GM12878 (cell line): Measurements from ENCODE around the gene PRKCB. TPM values are rescaled to one million over a fixed set of nuclear protein-coding genes. Genes with fewer than 3 reads are reported as not detected.
A peak's percentile ranks its signal among the peaks of the same experiment; 100 is the strongest.

ENCODE experiments used
- BHLHE40 ChIP-seq, 2 experiments: fragments of 450-650 bp in 1 of 2; IDR thresholded peaks; 2 replicates each; pipeline ENCODE4 v1.6.1; 2011 to 2017; ENCODE audit warnings: low read depth in 2 of 2, borderline replicate concordance in 1 of 2, improper control_type of control experiment in 1 of 2, low read length in 1 of 2, mild to moderate bottlenecking in 1 of 2
- BMI1 ChIP-seq: fragments of 450-650 bp; IDR thresholded peaks from 2 replicates; pipeline ENCODE4 v1.6.1; 2016; ENCODE audit warnings: mild to moderate bottlenecking, moderate library complexity, borderline replicate concordance
- CREM ChIP-seq: IDR thresholded peaks from 2 replicates; pipeline ENCODE4 v1.6.1; 2014; ENCODE audit warnings: antibody characterized with exemption, low read depth
- DPF2 ChIP-seq: fragments of 450-650 bp; IDR thresholded peaks from 2 replicates; pipeline ENCODE4 v1.6.1; 2017; ENCODE audit warnings: mild to moderate bottlenecking
- ETV6 ChIP-seq, 2 experiments: fragments of 450-650 bp in 1 of 2; IDR thresholded peaks in 1 of 2; conservative IDR thresholded peaks in 1 of 2; 2 replicates each; pipeline ENCODE4 v1.6.1; 2014; ENCODE audit warnings: antibody characterized with exemption in 1 of 2, borderline replicate concordance in 1 of 2, low read depth in 1 of 2, mild to moderate bottlenecking in 1 of 2, moderate library complexity in 1 of 2
- HCFC1 ChIP-seq: fragments of 150-350 bp; IDR thresholded peaks from 2 replicates; pipeline ENCODE4 v1.6.1; 2014; ENCODE audit warnings: low read length
- POLR2AphosphoS2 ChIP-seq: IDR thresholded peaks from 2 replicates; pipeline ENCODE4 v1.6.1; 2011; ENCODE audit warnings: low read depth, mild to moderate bottlenecking, low read length, improper control_type of control experiment, moderate library complexity
- POU2F2 ChIP-seq: IDR thresholded peaks from 3 replicates; pipeline ENCODE4 v1.6.1; 2011; ENCODE audit warnings: low read depth, mild to moderate bottlenecking, low read length, borderline replicate concordance
- SIN3A ChIP-seq: IDR thresholded peaks from 2 replicates; pipeline ENCODE4 v1.6.1; 2012; ENCODE audit warnings: low read depth, low read length, improper control_type of control experiment
- SMAD1 ChIP-seq: fragments of 450-650 bp; IDR thresholded peaks from 2 replicates; pipeline ENCODE4 v1.6.1; 2018; ENCODE audit warnings: mild to moderate bottlenecking, low read depth; ENCODE audit not compliant: partially characterized antibody
- SREBF1 ChIP-seq: IDR thresholded peaks from 2 replicates; pipeline ENCODE4 v1.6.1; 2012; ENCODE audit warnings: mild to moderate bottlenecking, low read length
- YBX1 ChIP-seq: fragments of 450-650 bp; IDR thresholded peaks from 2 replicates; pipeline ENCODE4 v1.6.1; 2016; ENCODE audit warnings: antibody characterized with exemption
- polyA plus RNA-seq, 11 experiments: library from polyadenylated mRNA; depleted of rRNA in 4 of 11; unstranded in 6 of 11; stranded (reverse) in 5 of 11; fragments of >200 nt; fragmentation: Nextera tagmentation in 4 of 11; fragmentation: Illumina TruSeq in 1 of 11; extraction: Ambion mirVana in 4 of 11; extraction: Trizol in 1 of 11; gene quantifications; 1 replicate in 1 of 11; 2 replicates in 10 of 11; pipeline versions ENCODE4 v1.2.1 to v1.2.3, GENCODE V29; 2011 to 2016; ENCODE audit warnings: inconsistent platforms in 2 of 11, missing spikeins in 2 of 11, low read depth in 1 of 11
- total RNA-seq, 4 experiments: library from RNA; depleted of rRNA in 3 of 4; stranded (reverse); fragments of >200 nt in 3 of 4; fragmentation: Illumina TruSeq in 1 of 4; extraction: Trizol in 1 of 4; gene quantifications; 2 replicates each; pipeline versions ENCODE4 v1.2.1 to v1.2.3, GENCODE V29; 2013 to 2021
- TF ChIP-seq, protein P1 (sequence below): fragments of 450-650 bp; IDR thresholded peaks from 2 replicates; pipeline ENCODE4 v1.6.1; 2018; ENCODE audit warnings: mild to moderate bottlenecking, low read depth, moderate library complexity; ENCODE audit not compliant: partially characterized antibody
- TF ChIP-seq, protein P2 (sequence below): fragments of 450-650 bp; IDR thresholded peaks from 2 replicates; pipeline ENCODE4 v1.6.1; 2017; ENCODE audit warnings: borderline replicate concordance
- TF ChIP-seq, protein P3 (sequence below): fragments of 450-650 bp; IDR thresholded peaks from 2 replicates; pipeline ENCODE4 v1.6.1; 2017; ENCODE audit warnings: mild to moderate bottlenecking
- TF ChIP-seq, protein P4 (sequence below): fragments of 450-650 bp; IDR thresholded peaks from 2 replicates; pipeline ENCODE4 v1.6.1; 2016; ENCODE audit warnings: mild to moderate bottlenecking
- TF ChIP-seq, protein P5 (sequence below): IDR thresholded peaks from 2 replicates; pipeline ENCODE4 v1.6.1; 2012; ENCODE audit warnings: low read length, inconsistent platforms
- TF ChIP-seq, protein P6 (sequence below): fragments of 450-650 bp; IDR thresholded peaks from 2 replicates; pipeline ENCODE4 v1.6.1; 2014; ENCODE audit warnings: mild to moderate bottlenecking
- TF ChIP-seq, protein P7 (sequence below): IDR thresholded peaks from 2 replicates; pipeline ENCODE4 v1.6.1; 2012; ENCODE audit warnings: low read depth, low read length, improper control_type of control experiment

Gene PRKCB
- total and polyA plus RNA-seq, 10 of the 15 experiments (the other 5 are each of a cell fraction or from before 2014, with no cell fraction given): 21.4 to 158 (median 97.3) TPM

DNA sequence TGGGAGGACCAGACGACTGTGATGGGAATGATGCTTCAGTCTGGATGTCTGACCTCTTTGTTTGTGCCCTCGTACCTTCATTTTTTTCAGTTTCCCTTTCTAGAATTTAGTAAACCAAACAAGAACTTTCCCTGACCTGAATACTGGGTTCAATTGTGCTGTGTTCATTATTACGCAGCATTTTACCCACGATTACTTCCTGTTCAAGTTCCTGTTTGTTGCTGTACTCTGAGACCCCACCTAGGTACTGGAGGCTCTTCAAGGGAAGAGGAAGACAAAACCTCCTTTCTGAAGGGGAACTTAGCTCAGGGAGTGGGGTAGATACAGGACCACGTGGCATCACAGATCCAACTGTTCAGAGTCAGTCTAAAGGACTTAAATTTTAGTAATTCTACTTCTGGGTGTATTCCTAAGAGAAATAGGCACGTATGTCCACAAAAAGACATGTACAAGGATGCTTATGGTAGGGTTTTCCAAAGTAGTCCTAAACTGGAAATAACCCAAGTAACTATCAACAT, 9.2 kb upstream of the PRKCB start (continued):
- TF ChIP-seq, protein P1, sequence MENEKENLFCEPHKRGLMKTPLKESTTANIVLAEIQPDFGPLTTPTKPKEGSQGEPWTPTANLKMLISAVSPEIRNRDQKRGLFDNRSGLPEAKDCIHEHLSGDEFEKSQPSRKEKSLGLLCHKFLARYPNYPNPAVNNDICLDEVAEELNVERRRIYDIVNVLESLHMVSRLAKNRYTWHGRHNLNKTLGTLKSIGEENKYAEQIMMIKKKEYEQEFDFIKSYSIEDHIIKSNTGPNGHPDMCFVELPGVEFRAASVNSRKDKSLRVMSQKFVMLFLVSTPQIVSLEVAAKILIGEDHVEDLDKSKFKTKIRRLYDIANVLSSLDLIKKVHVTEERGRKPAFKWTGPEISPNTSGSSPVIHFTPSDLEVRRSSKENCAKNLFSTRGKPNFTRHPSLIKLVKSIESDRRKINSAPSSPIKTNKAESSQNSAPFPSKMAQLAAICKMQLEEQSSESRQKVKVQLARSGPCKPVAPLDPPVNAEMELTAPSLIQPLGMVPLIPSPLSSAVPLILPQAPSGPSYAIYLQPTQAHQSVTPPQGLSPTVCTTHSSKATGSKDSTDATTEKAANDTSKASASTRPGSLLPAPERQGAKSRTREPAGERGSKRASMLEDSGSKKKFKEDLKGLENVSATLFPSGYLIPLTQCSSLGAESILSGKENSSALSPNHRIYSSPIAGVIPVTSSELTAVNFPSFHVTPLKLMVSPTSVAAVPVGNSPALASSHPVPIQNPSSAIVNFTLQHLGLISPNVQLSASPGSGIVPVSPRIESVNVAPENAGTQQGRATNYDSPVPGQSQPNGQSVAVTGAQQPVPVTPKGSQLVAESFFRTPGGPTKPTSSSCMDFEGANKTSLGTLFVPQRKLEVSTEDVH: no peak
- no peak for TF ChIP-seq POLR2AphosphoS2
- TF ChIP-seq POU2F2: peak; percentile 58; the same call in 1 of the 3 replicates
- TF ChIP-seq, protein P2, sequence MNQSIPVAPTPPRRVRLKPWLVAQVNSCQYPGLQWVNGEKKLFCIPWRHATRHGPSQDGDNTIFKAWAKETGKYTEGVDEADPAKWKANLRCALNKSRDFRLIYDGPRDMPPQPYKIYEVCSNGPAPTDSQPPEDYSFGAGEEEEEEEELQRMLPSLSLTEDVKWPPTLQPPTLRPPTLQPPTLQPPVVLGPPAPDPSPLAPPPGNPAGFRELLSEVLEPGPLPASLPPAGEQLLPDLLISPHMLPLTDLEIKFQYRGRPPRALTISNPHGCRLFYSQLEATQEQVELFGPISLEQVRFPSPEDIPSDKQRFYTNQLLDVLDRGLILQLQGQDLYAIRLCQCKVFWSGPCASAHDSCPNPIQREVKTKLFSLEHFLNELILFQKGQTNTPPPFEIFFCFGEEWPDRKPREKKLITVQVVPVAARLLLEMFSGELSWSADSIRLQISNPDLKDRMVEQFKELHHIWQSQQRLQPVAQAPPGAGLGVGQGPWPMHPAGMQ: no peak
- TF ChIP-seq SIN3A: no peak
- TF ChIP-seq BMI1: no peak
- peak; percentile 55; the same call in 1 of the 2 replicates for TF ChIP-seq CREM
- no peak for TF ChIP-seq BHLHE40 (IDR thresholded peaks at IDR 0.05; ENCODE audit: borderline replicate concordance in 1 of 2, low read depth in 2 of 2, low read length in 1 of 2)
- TF ChIP-seq SMAD1: no peak
- TF ChIP-seq, protein P3, sequence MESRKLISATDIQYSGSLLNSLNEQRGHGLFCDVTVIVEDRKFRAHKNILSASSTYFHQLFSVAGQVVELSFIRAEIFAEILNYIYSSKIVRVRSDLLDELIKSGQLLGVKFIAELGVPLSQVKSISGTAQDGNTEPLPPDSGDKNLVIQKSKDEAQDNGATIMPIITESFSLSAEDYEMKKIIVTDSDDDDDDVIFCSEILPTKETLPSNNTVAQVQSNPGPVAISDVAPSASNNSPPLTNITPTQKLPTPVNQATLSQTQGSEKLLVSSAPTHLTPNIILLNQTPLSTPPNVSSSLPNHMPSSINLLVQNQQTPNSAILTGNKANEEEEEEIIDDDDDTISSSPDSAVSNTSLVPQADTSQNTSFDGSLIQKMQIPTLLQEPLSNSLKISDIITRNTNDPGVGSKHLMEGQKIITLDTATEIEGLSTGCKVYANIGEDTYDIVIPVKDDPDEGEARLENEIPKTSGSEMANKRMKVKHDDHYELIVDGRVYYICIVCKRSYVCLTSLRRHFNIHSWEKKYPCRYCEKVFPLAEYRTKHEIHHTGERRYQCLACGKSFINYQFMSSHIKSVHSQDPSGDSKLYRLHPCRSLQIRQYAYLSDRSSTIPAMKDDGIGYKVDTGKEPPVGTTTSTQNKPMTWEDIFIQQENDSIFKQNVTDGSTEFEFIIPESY: no peak
- TF ChIP-seq, protein P4, sequence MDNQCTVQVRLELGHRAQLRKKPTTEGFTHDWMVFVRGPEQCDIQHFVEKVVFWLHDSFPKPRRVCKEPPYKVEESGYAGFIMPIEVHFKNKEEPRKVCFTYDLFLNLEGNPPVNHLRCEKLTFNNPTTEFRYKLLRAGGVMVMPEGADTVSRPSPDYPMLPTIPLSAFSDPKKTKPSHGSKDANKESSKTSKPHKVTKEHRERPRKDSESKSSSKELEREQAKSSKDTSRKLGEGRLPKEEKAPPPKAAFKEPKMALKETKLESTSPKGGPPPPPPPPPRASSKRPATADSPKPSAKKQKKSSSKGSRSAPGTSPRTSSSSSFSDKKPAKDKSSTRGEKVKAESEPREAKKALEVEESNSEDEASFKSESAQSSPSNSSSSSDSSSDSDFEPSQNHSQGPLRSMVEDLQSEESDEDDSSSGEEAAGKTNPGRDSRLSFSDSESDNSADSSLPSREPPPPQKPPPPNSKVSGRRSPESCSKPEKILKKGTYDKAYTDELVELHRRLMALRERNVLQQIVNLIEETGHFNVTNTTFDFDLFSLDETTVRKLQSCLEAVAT: no peak
- TF ChIP-seq, protein P5, sequence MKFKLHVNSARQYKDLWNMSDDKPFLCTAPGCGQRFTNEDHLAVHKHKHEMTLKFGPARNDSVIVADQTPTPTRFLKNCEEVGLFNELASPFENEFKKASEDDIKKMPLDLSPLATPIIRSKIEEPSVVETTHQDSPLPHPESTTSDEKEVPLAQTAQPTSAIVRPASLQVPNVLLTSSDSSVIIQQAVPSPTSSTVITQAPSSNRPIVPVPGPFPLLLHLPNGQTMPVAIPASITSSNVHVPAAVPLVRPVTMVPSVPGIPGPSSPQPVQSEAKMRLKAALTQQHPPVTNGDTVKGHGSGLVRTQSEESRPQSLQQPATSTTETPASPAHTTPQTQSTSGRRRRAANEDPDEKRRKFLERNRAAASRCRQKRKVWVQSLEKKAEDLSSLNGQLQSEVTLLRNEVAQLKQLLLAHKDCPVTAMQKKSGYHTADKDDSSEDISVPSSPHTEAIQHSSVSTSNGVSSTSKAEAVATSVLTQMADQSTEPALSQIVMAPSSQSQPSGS: peak; percentile 72
- TF ChIP-seq YBX1: no peak
- TF ChIP-seq, protein P6, sequence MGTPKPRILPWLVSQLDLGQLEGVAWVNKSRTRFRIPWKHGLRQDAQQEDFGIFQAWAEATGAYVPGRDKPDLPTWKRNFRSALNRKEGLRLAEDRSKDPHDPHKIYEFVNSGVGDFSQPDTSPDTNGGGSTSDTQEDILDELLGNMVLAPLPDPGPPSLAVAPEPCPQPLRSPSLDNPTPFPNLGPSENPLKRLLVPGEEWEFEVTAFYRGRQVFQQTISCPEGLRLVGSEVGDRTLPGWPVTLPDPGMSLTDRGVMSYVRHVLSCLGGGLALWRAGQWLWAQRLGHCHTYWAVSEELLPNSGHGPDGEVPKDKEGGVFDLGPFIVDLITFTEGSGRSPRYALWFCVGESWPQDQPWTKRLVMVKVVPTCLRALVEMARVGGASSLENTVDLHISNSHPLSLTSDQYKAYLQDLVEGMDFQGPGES: no peak
- TF ChIP-seq, protein P7, sequence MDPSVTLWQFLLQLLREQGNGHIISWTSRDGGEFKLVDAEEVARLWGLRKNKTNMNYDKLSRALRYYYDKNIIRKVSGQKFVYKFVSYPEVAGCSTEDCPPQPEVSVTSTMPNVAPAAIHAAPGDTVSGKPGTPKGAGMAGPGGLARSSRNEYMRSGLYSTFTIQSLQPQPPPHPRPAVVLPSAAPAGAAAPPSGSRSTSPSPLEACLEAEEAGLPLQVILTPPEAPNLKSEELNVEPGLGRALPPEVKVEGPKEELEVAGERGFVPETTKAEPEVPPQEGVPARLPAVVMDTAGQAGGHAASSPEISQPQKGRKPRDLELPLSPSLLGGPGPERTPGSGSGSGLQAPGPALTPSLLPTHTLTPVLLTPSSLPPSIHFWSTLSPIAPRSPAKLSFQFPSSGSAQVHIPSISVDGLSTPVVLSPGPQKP: no peak
- TF ChIP-seq SREBF1: no peak
- peak in 1 of 2 experiments; percentile 97; a peak in 2 of 4 replicates for TF ChIP-seq ETV6 (conservative IDR thresholded peaks at IDR 0.05 in 1 of 2, IDR thresholded peaks at IDR 0.05 in 1 of 2; ENCODE audit: borderline replicate concordance in 1 of 2, low read depth in 1 of 2)
- no peak for TF ChIP-seq HCFC1
- no peak for TF ChIP-seq DPF2
